ENCODE measurements around the gene ASXL1.

The ASXL1 gene

GRCh38 chr20:32442630-32443373 lies 84.7 kb downstream of the ASXL1 start:
- no peak for DNase-seq

GRCh38 chr20:32443386-32443974 lies 85.3 kb downstream of the ASXL1 start:
- DNase-seq = no peak

- DNase-seq = no peak
Observed at GRCh38 chr20:32444474-32445220, 86.5 kb downstream of the ASXL1 start.

GRCh38 chr20:32445539-32446273 lies 87.6 kb downstream of the ASXL1 start:
- DNase-seq = no peak

GRCh38 chr20:32446301-32447100 lies 88.4 kb downstream of the ASXL1 start:
- DNase-seq = no peak

GRCh38 chr20:32447136-32448027 lies 89.3 kb downstream of the ASXL1 start:
- DNase-seq = no peak

- DNase-seq = no peak
Observed at GRCh38 chr20:32448306-32449056, 90.3 kb downstream of the ASXL1 start.

- DNase-seq = no peak
Observed at GRCh38 chr20:32449057-32449889, 91.1 kb downstream of the ASXL1 start.

GRCh38 chr20:32449890-32450401 lies 91.8 kb downstream of the ASXL1 start:
- DNase-seq = no peak

GRCh38 chr20:32450484-32451061 lies 92.4 kb downstream of the ASXL1 start:
- no peak for DNase-seq

GRCh38 chr20:32451340-32451681 lies 93.2 kb downstream of the ASXL1 start:
- no peak for DNase-seq

GRCh38 chr20:32451682-32452461 lies 93.7 kb downstream of the ASXL1 start:
- DNase-seq = no peak

GRCh38 chr20:32452776-32453466 lies 94.8 kb downstream of the ASXL1 start:
- DNase-seq = no peak

- no peak for DNase-seq
Observed at GRCh38 chr20:32453467-32454163, 95.5 kb downstream of the ASXL1 start.

GRCh38 chr20:32454164-32455145 lies 96.3 kb downstream of the ASXL1 start:
- DNase-seq = no peak
